Psoas muscle (tissue), 8 donors: ENCODE measurements around the gene DTNB. TPM values are rescaled to one million over a fixed set of nuclear protein-coding genes. Genes with fewer than 3 reads are reported as not detected.

Experiments used
- ATAC-seq, 4 donors: fragments of 200-7000 bp; cut with Tn5 transposase; one replicate each; pipeline ENCODE4 v1.9.1; 2020; ENCODE audit warnings: moderate library complexity in 3 of 4, mild to moderate bottlenecking in 2 of 4
- DNase-seq, 2 donors: peaks; one replicate each; pipeline ENCODE4 v3.0.0-alpha.2; 2020
- H3K27ac ChIP-seq: fragments of 200-600 bp; one replicate; pipeline ENCODE4 v1.8.0; 2022
- H3K27me3 ChIP-seq, 3 donors: fragments of 200-600 bp in 1 of 3; one replicate each; pipeline versions ENCODE4 v1.6.1 to v1.8.0; 2013 to 2022; ENCODE audit warnings: low read length in 2 of 3, mild to moderate bottlenecking in 2 of 3, moderate library complexity in 1 of 3; ENCODE audit not compliant: insufficient read depth in 3 of 3
- H3K36me3 ChIP-seq, 2 donors: fragments of 200-600 bp in 1 of 2; one replicate each; pipeline versions ENCODE4 v1.6.1 to v1.8.0; 2013 to 2022; ENCODE audit warnings: low read depth in 1 of 2, mild to moderate bottlenecking in 1 of 2, moderate library complexity in 1 of 2; ENCODE audit not compliant: insufficient read depth in 1 of 2
- H3K4me1 ChIP-seq: fragments of 200-600 bp; one replicate; pipeline ENCODE4 v1.8.0; 2022
- H3K4me3 ChIP-seq: fragments of 200-600 bp; one replicate; pipeline ENCODE4 v1.8.0; 2022; ENCODE audit warnings: mild to moderate bottlenecking
- H3K9me3 ChIP-seq: fragments of 200-600 bp; one replicate; pipeline ENCODE4 v1.8.0; 2022
- CTCF ChIP-seq: fragments of 200-600 bp; IDR thresholded peaks from one replicate; pipeline ENCODE4 v1.8.0; 2022; ENCODE audit warnings: antibody characterized with exemption
- WGBS, 3 donors: extraction: QIAGEN DNeasy Blood & Tissue Kit; methylation state at CpG; one replicate each; pipeline versions ENCODE4 v1.1.6 to v1.1.7; 2013; 5-methylcytosine and 5-hydroxymethylcytosine counted together
- intact Hi-C, 2 donors: fragments of 100-400 bp; cut with DNase I; formaldehyde crosslinking; loops; one replicate each; pipeline versions ENCODE4 v1.11.0 to v1.14.2; 2022
- polyA plus RNA-seq, 3 donors: library from polyadenylated mRNA; stranded (reverse); fragments of 200-250 nt; gene quantifications; one replicate each; pipeline ENCODE4 v1.2.3, GENCODE V29; 2013
- total RNA-seq, 4 donors: library from RNA; stranded (reverse); fragmentation: NEBNext Ultra II Directional in 2 of 4; extraction: Animal tissue kit (Norgen Biotek cat#: 25700) in 2 of 4; gene quantifications; one replicate each; pipeline versions ENCODE4 v1.2.1 to v1.2.4, GENCODE V29; 2021 to 2023
- donor health status: healthy with polysubstance abuse.
- donor health status: DM: no; HTN: no; CAD: no; lungs with moderate emphysema.
- donor health status: Bipolar disorder and iron deficiency.
- donor health status: healthy.
- donor health status: DM: yes; HTN: yes; CAD: no.
- donor health status: DM: no; HTN: no; CAD: no.
- donor health status: DM: no; HTN: no; CAD: no.
- donor health status: DM: yes; HTN: yes; CAD: no.

Gene DTNB
- total and polyA plus RNA-seq, 7 donors: 2.3 to 6.3 (median 4.2) TPM

- WGBS, 3 donors: 94 to 97% (median 95%) methylated on average over 6 of the region's 6 CpGs
- intact Hi-C loops: no loop called here
- DNase-seq (no peak), ATAC-seq (no peak)
- Histone ChIP-seq H3K4me1 (no peaks in the 10 kb centered on the region), H3K27me3 (no peaks in the 10 kb centered on the region), H3K4me3 (no peak overlapping the region), H3K9me3 (no peaks in the 10 kb centered on the region), H3K27ac (no peak overlapping the region), H3K36me3 (no peaks in the 10 kb centered on the region)
- TF ChIP-seq CTCF: no peak
These were observed 248.8 kb downstream of the DTNB start for GRCh38 chr2:25424426-25425028.

- 80 to 94% (median 88%) methylated on average over 3 of the region's 3 CpGs for WGBS, 3 donors
- no peaks in the 10 kb centered on the region for H3K36me3 ChIP-seq
- TF ChIP-seq CTCF: no peak
These were observed 251.5 kb downstream of the DTNB start for GRCh38 chr2:25421820-25422411.

GRCh38 chr2:25421289-25421688, 252.1 kb downstream of the DTNB start:
- Histone ChIP-seq H3K9me3 (no peaks in the 10 kb centered on the region), H3K27ac (no peak overlapping the region), H3K27me3 (no peaks in the 10 kb centered on the region), H3K36me3 (no peaks in the 10 kb centered on the region), H3K4me1 (no peaks in the 10 kb centered on the region), H3K4me3 (no peak overlapping the region)
- ATAC-seq (no peak), DNase-seq (no peak)
- TF ChIP-seq CTCF: no peak
- 70 to 88% (median 83%) methylated on average over 6 of the region's 6 CpGs for WGBS, 3 donors
- intact Hi-C loops: no loop called here

More at GRCh38 chr2:25421820-25422411, 251.5 kb downstream of the DTNB start:
- intact Hi-C loops: no loop called here
- Histone ChIP-seq H3K27ac (no peak overlapping the region), H3K4me1 (no peaks in the 10 kb centered on the region), H3K27me3 (no peaks in the 10 kb centered on the region), H3K4me3 (no peak overlapping the region), H3K9me3 (no peaks in the 10 kb centered on the region)
- ATAC-seq (no peak), DNase-seq (no peak)

- H3K27ac ChIP-seq: no peak overlapping the region
- no peak overlapping the region for H3K4me3 ChIP-seq
- H3K27me3 ChIP-seq: no peaks in the 10 kb centered on the region
- H3K4me1 ChIP-seq: no peaks in the 10 kb centered on the region
- ATAC-seq (no peak), DNase-seq (no peak)
- TF ChIP-seq CTCF: no peak
- intact Hi-C loops: no loop called here
- WGBS, 3 donors: 89 to 97% (median 89%) methylated on average over 2 of the region's 2 CpGs
- H3K36me3 ChIP-seq: no peaks in the 10 kb centered on the region
- no peaks in the 10 kb centered on the region for H3K9me3 ChIP-seq
These were observed 252.5 kb downstream of the DTNB start for GRCh38 chr2:25420820-25421237.
